Measurements from ENCODE around the gene XYLT2. TPM values are rescaled to one million over a fixed set of nuclear protein-coding genes. Genes with fewer than 3 reads are reported as not detected.

The XYLT2 gene
- total and polyA plus RNA-seq, 2 of the 13 experiments (the other 11 are each of a cell fraction or from before 2014, with no cell fraction given): 17.0 to 22.1 TPM

DNA sequence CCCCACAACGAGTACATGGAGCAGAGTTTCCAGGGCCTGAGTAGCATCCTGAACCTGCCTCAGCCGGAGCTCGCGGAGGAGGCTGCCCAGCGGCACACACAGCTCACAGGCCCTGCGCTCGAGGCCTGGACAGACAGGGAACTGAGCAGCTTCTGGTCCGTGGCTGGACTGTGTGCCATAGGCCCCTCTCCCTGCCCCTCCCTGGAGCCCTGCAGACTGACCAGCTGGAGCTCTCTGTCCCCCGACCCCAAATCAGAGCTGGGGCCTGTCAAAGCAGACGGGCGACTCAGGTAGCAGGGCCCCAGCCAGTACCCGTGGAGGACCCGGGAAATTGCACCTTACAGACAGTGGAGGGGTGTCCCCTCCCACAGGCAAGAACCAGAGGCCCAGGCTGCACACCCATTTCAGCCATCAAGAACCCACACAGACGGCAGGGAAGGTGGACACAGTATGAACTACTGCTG is 14.1 kb downstream of the XYLT2 start:
- no peak overlapping the region for H3K9ac ChIP-seq (ENCODE audit: insufficient read depth, low read depth, low read length)
- H3K4me1 ChIP-seq (ENCODE audit: insufficient read depth, low read length): peaks cover 44% of the 10 kb centered on the region
- no peaks in the 10 kb centered on the region for H3K9me3 ChIP-seq (ENCODE audit: low read length)
- no peaks in the 10 kb centered on the region for H4K20me1 ChIP-seq (ENCODE audit: insufficient read depth, low read length)
- H3K27ac ChIP-seq (ENCODE audit: extremely low read length, insufficient read depth, low read length): no peak overlapping the region
- H3K4me3 ChIP-seq (replicated peaks in 1 of 3; ENCODE audit: insufficient read depth in 1 of 3, low read depth in 2 of 3, low read length in 3 of 3): no peak overlapping the region
- intact Hi-C loops (cut with micrococcal nuclease; ENCODE audit: unreplicated experiment): no loop called here
- no peak for DNase-seq (ENCODE audit: low spot score)
- ATAC-seq: no peak
- H2AFZ ChIP-seq (ENCODE audit: low read length): no peak overlapping the region
- ChIA-PET POLR2A (interaction anchor here (0.8 to 1.9 kb wide), 4 partner anchors 11 to 38 kb away, joined by 3 to 6 read pairs (median 4); partner anchors contain the start of gene XYLT2), CTCF (ENCODE audit: low intra/inter-chr PET ratio, low total read pairs) (no interaction called here)
- peaks cover 25 to 39% of the 10 kb centered on the region in 2 experiments for H3K36me3 ChIP-seq (replicated peaks in 1 of 2; ENCODE audit: control insufficient read depth in 1 of 2, insufficient read depth in 2 of 2, low read length in 2 of 2)
- no TSS peak for BruUV-seq (replicated peaks)
- no peaks in the 10 kb centered on the region for H3K79me2 ChIP-seq (ENCODE audit: insufficient read depth, low read length)
- no peak for FAIRE-seq
- in situ Hi-C loops (cut with HindIII; ENCODE audit: extremely low pct_ligation_motif_present, low pct_unique_long_range_greater_than_20kb): no loop called here
- 97% methylated on average over 4 of the region's 14 CpGs for WGBS (ENCODE audit: low lambda C conversion rate)
- H3K4me2 ChIP-seq (ENCODE audit: low read depth, low read length): no peak overlapping the region
- H3K27me3 ChIP-seq (ENCODE audit: control insufficient read depth in 1 of 2, insufficient read depth in 2 of 2, low read length in 2 of 2): no peaks in the 10 kb centered on the region
- TF ChIP-seq, protein P1, sequence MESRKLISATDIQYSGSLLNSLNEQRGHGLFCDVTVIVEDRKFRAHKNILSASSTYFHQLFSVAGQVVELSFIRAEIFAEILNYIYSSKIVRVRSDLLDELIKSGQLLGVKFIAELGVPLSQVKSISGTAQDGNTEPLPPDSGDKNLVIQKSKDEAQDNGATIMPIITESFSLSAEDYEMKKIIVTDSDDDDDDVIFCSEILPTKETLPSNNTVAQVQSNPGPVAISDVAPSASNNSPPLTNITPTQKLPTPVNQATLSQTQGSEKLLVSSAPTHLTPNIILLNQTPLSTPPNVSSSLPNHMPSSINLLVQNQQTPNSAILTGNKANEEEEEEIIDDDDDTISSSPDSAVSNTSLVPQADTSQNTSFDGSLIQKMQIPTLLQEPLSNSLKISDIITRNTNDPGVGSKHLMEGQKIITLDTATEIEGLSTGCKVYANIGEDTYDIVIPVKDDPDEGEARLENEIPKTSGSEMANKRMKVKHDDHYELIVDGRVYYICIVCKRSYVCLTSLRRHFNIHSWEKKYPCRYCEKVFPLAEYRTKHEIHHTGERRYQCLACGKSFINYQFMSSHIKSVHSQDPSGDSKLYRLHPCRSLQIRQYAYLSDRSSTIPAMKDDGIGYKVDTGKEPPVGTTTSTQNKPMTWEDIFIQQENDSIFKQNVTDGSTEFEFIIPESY (CRISPR knock-in tag; IDR thresholded peaks at IDR 0.05): 0 out of 2 replicates have a peak, but pooled peaks have one; percentile 40
- TF ChIP-seq RELA (CRISPR knock-in tag; IDR thresholded peaks at IDR 0.05): no peak
- no peak for TF ChIP-seq TBL1XR1 (IDR thresholded peaks at IDR 0.05; ENCODE audit: borderline replicate concordance, low read length, partially characterized antibody)
- TF ChIP-seq, protein P2, sequence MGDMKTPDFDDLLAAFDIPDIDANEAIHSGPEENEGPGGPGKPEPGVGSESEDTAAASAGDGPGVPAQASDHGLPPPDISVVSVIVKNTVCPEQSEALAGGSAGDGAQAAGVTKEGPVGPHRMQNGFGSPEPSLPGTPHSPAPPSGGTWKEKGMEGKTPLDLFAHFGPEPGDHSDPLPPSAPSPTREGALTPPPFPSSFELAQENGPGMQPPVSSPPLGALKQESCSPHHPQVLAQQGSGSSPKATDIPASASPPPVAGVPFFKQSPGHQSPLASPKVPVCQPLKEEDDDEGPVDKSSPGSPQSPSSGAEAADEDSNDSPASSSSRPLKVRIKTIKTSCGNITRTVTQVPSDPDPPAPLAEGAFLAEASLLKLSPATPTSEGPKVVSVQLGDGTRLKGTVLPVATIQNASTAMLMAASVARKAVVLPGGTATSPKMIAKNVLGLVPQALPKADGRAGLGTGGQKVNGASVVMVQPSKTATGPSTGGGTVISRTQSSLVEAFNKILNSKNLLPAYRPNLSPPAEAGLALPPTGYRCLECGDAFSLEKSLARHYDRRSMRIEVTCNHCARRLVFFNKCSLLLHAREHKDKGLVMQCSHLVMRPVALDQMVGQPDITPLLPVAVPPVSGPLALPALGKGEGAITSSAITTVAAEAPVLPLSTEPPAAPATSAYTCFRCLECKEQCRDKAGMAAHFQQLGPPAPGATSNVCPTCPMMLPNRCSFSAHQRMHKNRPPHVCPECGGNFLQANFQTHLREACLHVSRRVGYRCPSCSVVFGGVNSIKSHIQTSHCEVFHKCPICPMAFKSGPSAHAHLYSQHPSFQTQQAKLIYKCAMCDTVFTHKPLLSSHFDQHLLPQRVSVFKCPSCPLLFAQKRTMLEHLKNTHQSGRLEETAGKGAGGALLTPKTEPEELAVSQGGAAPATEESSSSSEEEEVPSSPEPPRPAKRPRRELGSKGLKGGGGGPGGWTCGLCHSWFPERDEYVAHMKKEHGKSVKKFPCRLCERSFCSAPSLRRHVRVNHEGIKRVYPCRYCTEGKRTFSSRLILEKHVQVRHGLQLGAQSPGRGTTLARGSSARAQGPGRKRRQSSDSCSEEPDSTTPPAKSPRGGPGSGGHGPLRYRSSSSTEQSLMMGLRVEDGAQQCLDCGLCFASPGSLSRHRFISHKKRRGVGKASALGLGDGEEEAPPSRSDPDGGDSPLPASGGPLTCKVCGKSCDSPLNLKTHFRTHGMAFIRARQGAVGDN (CRISPR knock-in tag; IDR thresholded peaks at IDR 0.05): 0 out of 2 replicates have a peak, but pooled peaks have one; percentile 18
- TF ChIP-seq, protein P3, sequence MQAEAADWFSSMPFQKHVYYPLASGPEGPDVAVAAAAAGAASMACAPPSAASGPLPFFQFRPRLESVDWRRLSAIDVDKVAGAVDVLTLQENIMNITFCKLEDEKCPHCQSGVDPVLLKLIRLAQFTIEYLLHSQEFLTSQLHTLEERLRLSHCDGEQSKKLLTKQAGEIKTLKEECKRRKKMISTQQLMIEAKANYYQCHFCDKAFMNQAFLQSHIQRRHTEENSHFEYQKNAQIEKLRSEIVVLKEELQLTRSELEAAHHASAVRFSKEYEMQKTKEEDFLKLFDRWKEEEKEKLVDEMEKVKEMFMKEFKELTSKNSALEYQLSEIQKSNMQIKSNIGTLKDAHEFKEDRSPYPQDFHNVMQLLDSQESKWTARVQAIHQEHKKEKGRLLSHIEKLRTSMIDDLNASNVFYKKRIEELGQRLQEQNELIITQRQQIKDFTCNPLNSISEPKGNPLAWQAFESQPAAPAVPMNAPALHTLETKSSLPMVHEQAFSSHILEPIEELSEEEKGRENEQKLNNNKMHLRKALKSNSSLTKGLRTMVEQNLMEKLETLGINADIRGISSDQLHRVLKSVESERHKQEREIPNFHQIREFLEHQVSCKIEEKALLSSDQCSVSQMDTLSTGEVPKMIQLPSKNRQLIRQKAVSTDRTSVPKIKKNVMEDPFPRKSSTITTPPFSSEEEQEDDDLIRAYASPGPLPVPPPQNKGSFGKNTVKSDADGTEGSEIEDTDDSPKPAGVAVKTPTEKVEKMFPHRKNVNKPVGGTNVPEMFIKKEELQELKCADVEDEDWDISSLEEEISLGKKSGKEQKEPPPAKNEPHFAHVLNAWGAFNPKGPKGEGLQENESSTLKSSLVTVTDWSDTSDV (CRISPR knock-in tag; IDR thresholded peaks at IDR 0.05): 0 out of 2 replicates have a peak, but pooled peaks have one; percentile 21
- TF ChIP-seq, protein P4, sequence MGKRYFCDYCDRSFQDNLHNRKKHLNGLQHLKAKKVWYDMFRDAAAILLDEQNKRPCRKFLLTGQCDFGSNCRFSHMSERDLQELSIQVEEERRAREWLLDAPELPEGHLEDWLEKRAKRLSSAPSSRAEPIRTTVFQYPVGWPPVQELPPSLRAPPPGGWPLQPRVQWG (CRISPR knock-in tag; IDR thresholded peaks at IDR 0.05; ENCODE audit: borderline replicate concordance, low read depth): no peak
- peak; percentile 88 for TF ChIP-seq AGO2 (optimal IDR thresholded peaks at IDR 0.05; ENCODE audit: low read depth, low read length)
- no peak for TF ChIP-seq ZMYM2 (CRISPR knock-in tag; IDR thresholded peaks at IDR 0.05)
- TF ChIP-seq NONO (IDR thresholded peaks at IDR 0.05): no peak
- TF ChIP-seq NONO (CRISPR knock-in tag; conservative IDR thresholded peaks at IDR 0.05): no peak
- TF ChIP-seq RARG (CRISPR knock-in tag; IDR thresholded peaks at IDR 0.05; ENCODE audit: low read depth): no peak
- TF ChIP-seq, protein P5, sequence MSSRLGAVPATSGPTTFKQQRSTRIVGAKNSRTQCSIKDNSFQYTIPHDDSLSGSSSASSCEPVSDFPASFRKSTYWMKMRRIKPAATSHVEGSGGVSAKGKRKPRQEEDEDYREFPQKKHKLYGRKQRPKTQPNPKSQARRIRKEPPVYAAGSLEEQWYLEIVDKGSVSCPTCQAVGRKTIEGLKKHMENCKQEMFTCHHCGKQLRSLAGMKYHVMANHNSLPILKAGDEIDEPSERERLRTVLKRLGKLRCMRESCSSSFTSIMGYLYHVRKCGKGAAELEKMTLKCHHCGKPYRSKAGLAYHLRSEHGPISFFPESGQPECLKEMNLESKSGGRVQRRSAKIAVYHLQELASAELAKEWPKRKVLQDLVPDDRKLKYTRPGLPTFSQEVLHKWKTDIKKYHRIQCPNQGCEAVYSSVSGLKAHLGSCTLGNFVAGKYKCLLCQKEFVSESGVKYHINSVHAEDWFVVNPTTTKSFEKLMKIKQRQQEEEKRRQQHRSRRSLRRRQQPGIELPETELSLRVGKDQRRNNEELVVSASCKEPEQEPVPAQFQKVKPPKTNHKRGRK (CRISPR knock-in tag; IDR thresholded peaks at IDR 0.05): no peak

Measured in HepG2 (cell line).